Hematopoietic multipotent progenitor cell treated with erythropoietin and hydrocortisone succinate and interleukin-3 and kit ligand, for 17 days (in vitro differentiated cells): ENCODE results near the gene CHST11.
A peak's percentile ranks its signal among the peaks of the same experiment; 100 is the strongest.

Source experiments
- DNase-seq: peaks from one replicate; pipeline ENCODE4 v3.0.0-alpha.2; 2015; ENCODE audit warnings: low spot score

The CHST11 gene

DNA sequence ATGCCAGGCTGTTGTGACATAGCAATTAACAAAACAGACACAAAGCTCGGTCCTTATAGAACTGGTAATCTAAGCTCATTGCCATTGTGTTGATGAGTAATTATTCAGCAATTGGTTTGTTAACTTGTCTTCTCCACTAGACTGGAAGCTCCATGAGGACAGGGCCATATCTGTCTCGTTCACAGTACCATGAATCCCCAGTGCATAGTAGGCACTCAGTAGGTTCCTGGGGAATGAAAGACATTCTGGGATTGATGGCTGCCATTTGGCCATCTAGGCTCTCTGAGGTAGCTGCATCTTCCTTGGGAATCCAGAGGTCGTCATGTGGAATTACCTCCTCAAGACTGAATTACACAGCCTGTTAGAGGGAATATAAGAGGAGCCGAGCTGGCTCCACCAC lies 177.3 kb downstream of the CHST11 start:
- no peak for DNase-seq

DNA sequence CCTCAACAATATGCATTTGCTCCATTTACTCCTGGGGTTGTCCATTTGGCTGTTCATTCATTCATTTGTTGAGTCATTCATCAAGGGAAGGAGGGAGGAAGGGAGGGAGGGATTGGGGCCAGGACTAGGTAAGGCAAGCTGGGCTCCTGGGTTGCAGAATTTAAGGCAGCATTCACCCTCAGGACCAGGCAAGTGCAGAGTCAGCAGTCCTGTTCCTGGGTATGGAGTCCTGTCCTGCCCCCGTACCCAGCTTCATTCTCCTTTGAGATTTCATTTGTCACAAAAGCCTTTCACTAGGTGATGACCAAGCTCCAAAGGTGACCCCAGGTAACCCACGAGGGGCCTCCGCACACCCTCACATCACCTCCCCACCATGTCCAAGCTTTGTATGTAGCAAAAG lies 178.1 kb downstream of the CHST11 start:
- DNase-seq, result no peak

DNA sequence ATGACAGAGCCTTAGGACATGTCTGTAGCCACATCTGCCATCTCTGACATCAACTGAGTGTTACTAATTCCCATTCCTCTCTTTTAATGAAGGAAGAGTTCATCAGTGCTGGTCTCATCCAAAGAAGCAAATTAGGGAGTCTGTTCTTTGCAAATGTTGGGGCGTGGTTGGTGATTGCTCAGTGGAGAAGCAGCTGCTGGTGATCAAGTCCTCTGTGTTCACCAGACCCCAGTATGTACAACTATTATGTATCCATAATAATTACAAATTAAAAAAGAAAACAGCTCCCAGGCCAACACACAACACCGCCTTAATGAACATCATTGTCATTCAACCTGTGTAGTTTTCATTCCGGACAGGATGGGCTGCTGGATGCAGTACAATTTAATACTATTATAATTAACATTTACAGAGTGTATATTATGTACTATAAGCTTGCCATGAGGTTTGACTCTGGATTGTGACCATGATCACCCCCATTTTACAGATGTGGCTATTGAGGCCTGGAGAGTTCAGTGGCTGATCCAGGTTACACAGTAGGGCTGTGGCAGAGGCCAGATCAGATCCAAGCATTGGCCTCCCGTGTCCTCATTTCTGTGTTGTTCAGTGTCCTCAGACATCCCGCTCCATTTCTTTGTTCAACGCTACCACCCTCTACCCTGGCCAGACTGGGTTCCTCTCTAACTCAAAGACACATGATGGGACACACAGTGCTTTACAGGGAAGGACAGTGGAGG lies 179.0 kb downstream of the CHST11 start:
- DNase-seq, result no peak

DNA sequence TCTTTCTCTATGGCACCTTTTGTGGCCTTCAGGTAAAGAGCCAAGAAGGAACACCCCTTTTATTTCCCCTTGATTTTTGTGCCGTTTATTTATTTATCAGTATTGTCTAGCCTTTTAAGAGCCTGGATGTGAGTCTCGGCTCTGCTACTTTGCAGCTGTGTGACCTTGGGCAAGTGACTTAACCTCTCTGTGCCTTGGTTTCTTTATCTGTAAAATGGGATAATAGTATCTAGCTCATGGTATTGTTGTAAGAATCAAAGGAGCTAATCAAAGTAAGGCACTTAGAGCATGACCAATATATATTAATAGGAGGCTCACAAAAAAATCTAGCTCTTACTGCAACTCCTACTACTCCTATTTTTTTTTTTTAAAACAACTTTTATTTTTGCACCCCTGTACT lies 179.7 kb downstream of the CHST11 start:
- no peak for DNase-seq

DNA sequence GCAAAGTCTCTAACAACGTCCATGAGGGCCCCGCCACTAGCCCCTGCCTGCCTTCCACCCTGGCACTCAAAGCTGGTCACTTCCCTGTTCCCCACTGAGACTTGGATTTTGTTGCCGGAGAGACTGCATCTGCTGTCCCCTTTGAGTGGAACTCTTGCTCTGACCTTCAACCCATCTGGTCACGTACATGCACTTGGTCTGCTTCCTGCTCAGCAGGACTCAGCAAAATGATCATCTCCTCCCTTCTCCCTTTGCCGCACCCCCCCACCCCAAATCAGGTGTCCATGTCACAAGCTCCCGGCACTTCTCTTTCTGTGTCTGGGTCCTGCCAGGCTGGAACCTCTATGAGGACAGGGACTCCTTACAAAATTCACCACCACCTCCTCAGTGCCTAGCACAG lies 180.9 kb downstream of the CHST11 start:
- DNase-seq, result no peak

DNA sequence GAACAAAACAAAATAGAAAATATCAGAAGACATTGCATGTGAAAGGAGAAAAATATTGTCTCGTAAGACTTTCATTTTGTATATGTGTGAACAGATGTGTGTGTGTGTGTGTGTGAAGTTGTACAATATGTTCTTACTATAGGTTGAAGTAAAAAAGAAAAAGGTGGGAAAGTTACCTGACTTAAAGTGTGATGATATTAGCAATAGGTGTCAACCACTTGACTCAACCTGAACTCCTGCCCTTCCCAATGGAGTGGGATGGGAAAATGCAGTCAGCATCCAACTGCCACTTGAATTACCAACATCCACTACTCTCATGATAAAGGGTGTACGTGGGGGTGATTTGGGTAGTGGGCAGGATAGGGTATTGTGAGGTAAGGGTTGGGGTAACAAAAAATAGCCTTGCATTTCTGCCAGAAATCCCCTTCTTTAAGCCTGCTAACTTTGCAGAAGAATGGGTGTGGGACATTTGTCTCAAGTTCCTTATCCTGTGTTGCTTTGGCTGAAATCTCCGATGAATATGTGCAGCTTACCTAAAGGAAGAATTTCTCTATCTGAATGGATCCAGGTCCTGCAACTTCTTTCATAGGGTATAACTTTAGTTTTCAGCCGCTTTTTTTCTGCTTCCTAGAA lies 181.6 kb downstream of the CHST11 start:
- DNase-seq, result no peak

DNA sequence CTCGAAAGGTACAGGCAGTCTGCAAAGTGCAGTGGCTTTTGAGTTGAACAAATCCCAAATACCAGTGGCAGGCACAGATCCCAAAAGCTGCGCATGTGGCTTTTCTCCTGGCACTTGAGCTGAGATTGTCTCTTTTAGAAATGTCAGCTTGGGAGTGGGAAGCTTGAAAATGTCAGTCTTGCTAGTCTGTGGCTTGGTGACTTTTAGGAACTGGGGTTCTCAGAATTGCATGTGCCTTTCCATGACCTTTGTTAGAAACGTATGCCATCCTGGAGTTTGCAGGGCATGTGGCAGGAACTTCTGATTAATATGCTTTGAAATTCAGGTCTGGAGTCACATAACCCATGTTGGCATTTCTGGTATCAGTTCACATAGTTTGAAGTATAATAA lies 182.1 kb downstream of the CHST11 start:
- no peak for DNase-seq

DNA sequence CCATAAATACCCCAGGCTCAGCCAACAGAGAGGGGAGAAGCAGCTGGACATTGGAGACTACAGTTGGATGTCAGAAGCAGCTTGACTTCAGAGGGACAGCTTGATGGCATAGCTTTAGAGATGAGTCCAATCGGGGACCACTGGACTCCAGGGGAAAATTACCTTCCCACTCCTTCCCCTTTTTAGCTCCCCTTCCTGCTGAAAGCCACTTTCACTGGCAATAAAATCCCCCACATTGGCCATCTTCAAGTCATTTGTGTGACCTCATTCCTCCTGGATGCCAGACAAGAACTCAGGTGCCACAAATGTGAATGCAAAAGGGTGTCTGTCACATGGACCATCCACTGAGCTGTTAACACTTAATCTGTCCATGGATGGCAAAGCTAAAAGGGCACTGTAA lies 184.2 kb downstream of the CHST11 start:
- DNase-seq, result no peak

DNA sequence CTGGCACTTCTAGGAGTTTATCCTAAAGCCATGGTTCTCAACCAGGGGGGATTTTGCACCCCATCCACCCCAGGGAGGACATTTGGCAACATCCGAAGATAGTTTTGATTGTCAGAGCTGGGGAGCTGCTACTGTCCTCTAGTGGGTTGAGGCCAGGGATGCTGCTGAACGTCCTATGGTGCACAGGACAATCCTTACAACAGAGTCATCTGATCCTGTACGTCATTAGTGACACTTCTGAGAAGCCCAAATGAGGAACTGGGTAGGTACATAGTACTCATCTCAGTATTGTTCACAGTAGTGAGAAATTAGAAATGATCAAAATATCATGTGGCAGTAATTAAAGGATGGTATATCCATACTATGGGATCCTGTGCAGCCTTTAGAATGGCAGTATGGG lies 185.1 kb downstream of the CHST11 start:
- no peak for DNase-seq

DNA sequence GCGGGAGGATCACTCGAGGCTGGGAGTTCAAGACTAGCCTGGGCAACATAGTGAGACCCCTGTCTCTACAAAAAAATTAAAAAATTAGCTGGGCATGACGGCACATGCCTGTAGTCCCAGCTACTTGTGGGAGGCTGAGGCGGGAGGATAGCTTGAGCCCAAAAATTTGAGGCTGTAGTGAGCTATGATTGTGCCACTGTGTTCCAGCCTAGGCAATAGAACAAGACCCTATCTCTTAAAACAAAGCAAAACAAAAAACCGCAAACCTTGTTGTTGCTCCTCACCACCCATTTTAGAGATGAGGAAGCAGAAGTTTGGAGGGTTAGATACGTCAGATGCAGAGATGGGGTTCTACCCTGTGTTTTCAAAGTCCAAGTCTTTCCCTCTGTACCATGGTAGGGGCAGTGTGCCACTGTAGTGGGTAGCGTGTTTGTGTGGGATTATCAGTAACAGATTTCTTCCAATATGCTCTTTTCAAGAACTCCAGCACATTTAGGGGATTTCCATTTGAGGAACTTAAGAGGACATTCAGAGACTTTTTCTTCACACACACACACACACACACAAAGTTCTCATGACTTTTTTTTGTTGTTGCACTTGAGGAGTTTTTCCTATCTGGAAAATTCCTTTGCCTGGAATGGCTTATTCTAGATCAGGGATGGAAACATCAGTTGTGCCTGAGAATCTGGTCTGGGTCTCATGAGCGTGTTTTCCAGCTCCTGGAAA lies 186.5 kb downstream of the CHST11 start:
- DNase-seq, result no peak

DNA sequence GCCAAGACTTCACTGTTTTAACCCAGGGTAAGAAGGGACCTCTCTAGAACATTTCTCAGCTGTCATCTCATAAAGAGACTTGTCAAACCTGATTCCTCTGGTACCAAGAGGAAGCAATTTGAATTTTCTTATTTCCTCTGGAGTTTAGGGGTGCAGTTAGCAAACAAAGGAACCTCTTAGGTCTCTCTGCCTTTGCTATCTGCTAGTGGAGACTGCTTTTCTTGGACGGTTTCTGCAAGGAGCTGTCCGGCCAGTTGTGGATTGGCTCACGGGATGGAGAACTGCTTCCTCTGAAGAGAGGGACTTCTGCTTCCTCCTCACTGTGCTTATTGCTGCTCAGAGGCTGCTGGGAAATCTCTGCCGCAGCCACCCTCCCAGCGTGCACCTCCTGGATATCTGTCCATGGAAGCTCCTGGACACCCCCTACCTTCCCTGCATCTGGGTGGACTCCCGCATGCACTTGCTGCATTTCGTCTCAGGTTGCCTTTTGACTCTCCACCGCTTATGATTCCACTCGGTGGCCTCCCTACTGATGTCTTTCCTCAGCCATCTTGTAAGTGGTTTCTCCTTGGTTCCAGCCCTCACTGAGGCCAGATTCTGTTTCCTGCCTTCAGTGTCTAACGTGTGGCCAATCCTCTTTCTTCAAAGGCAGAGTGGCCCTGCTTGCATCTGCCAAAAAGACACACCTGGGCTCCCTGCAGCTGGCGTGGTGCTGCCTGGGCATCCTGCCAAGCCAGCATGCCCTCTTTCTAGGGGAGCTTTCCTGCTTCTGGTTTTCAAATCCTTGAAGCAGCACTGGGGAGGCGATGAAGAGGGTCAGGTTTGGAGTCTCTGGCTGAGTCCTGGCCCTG lies 187.3 kb downstream of the CHST11 start:
- DNase-seq, result peak; percentile 24

DNA sequence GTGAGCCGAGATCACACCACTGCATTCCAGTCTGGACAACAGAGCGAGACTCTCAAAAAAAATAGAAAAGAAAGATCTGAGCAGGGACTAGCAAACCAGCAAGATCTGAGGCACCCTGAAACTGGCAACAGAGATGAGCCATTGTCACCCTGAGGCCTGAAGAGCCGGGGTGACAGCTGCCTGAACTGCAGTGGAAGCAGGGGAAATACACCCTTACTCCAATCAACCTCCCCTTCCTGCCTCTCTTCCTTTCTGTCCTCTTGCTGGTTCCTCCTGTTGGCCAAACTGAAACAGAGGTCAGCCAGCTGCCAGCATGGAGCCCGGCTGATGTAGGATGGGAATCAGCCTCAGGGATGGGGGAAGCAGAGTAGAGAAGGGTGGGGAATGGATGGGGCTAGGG lies 192.0 kb downstream of the CHST11 start:
- no peak for DNase-seq

DNA sequence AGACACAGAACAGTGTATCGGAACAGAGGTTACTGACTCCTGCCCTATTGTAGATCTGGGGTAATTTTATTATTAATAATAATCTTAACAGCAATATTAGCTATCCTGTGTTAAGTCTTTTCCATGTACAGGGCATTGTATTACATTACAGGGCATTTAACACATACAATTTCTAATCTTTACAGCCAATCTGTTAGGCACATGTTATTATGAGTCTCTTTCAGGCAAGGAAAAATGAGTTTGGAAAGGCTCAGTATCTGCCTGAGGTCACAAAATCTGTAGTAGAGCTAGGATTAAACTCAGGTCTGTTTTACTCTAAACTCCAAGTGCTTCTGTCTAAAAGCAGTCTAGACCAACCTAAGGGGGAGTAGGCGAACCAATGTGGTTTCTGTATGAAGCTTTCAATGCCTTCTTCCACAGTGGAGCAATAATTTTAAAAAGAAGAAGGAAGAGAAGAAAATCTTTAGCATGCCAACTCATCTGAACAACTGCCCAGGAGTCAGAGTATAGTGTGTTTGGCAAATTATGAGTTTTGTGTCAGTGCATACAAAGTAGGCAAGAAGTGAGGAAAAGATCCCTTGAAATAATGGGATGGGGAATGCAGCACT lies 192.6 kb downstream of the CHST11 start:
- DNase-seq, result no peak

DNA sequence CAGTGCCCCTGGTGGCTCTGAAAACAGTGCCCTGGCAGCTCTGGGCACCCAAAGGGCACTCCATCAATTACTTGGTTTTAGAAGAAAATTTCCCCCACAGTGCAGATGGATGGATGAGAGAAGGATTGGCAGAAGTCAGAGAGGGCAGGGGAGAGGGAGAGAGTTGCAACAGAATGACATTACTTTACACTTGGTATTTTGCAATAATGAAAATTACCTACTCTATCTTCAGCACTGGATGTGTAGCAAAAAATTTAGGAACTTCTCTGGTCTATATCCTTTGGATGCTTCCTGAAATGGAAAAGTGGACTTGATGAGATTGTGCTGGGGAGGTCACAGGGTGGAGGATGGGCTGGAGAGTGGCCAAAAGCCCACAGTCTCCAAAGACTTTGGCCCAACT lies 193.2 kb downstream of the CHST11 start:
- no peak for DNase-seq

DNA sequence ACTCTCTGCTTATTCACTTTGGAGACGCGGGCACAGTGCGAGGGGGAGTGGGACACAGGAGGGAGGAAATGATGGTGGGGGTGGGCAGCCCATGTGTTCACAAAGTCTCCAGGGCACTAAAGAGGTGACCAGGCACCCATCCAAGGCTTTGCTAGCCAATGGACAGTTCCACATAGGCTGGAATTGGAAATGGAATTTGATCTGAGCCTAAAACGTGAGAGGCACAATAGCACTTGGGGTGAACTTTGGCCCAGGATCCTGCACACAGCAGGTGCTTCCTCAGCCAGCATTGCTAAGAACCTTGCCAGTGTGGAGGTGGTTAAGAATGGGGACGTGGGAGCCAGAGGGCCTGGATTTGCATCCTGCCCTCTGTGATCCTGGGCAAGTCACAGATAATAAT lies 193.8 kb downstream of the CHST11 start:
- no peak for DNase-seq

DNA sequence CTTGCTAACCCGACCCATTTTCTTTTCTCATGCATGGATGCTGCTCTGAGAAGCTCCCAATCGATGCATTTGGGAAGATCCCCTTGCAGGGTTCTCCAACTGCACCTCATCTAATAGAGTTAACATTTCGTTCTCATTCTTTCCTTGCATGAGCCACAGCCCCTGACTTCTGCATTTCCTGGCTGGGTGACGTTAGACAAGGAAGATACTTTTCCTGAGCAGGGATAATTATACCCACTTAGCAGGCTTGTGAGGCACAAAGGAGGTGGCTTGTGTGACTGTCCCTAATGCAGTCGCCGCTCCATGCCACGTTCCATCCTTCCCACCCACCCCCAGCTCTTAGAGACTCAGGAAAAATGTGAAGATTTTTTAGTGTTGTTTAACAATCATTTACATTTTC lies 195.1 kb downstream of the CHST11 start:
- no peak for DNase-seq

DNA sequence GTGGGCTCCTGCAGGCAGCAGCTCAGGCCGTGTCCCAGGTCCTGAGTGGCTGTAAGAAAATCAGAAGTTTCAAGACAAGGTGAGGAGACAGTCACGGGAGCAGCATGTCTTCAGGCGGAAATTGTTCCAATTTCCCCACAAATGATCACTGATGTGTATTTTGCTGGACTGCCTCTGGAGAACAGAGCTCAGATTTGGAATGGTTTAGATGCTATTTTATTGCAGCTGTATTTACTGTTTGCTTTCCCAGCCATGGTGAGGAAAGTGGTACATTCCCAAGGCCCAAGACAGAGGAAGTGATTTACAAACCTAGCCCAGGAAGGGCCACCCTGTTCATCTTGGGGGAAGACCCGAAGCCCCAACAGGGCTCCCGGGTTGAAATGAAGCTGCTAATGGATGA lies 195.6 kb downstream of the CHST11 start:
- DNase-seq, result no peak

DNA sequence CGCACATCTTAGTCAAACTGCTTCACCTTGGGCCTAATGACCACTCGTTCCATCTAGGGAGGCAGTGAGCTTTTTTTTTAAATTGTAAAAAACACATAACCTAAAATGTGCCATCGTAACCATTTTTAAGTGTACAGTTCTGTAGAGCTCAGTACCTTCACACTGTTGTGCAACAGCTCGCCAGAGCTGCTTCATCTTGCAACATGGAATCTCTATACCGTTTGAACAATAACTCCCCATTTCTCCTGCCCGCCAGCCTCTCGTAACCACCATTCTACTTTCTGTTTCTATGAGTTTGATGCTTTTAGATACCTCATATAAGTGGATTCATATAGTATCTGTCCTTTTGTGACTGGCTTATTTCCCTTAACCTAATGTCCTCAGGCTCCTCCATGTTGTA lies 196.2 kb downstream of the CHST11 start:
- no peak for DNase-seq

DNA sequence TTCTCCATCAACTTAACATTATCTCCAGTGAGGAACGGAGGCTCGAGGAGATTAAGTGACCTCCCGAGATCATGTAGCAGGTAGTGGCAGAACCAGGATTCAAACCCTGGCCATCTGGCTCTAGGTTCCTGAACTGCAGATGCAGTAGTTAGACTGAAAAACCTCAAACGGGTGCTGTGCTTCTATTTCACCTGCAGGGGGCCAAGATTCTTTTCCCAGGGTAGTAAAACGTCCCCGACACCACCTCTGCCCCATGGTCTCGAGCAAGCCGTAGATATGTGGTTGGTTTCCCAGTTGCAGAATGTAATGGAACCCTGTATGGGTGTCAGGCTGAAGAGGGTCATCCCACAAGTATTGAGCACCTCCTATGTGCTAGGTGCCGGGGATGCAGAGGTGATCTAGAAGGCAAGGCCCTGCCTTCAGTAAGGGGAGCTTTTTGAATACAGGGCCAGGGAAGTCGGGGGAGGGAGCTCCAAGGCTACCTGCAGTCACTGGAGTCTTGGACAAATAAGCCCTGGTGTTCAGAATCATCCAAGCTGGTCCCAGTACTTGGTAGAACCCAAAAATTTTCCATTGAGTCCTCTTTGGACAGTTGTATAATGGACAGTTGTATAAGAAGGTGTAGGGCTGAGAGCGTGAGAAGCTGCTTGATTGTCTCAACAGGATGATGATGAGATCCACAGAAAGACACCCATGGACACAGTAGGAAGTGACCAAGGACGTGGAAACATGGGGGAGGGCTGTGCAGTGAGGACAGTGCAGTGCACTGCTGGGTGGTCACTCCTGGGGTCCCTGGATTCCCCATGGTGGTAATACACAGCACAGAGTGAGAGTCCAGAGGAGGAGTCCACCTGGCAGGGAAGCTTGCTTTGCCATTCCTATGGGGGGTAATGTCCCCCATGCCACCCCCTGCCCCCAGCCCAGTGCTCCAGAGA lies 197.2 kb downstream of the CHST11 start:
- DNase-seq, result peak; percentile 44

DNA sequence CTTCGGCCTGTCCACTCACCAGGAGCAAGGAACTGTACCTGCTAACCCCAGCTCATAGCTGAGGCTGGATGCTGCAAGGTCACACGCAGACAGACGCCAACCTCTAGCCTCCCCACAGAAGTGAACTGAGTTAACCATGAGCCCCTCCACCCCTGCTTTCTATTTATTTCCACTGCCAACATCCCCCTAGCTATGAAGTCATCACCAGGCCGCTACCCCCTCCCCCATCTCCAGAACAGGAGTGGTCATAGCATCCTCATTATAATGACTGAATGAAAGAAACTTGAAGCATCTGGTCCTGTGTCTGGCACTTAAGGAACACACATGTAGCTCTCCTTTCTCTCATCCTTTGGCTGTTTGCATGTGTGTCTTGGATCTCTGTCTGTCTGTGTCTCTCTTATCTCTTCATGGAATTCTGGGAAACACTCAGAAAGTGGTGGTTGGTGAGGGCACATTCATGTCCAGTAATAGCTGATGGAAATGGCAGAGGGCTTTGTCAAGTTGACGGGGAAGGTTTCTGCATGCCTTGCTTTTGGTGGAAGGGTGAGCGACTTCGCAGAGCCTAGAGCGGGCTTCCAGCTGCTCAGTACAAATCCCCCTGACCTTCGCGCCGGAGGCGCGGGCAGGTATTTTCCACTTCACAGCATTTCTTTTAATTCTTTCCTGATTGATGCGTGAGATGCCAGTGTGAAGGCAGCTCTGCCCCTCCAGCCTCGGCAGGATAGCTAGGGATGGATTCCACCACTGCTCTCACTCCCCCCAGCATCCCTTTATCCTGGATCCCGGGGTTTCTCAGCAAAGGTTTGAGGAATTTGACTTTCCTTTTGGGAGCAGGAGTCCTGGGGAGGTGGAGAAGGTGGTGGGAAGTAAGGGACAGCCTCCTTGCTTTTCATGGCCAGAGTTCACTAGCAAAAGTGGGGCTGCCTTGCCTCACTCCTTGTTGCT lies 198.2 kb downstream of the CHST11 start:
- no peak for DNase-seq
